ENCODE data around the gene PCP4L1.

Gene PCP4L1

GRCh38 chr1:161324020-161324419, 65.5 kb downstream of the PCP4L1 start:
- no peak for DNase-seq

- no peak for DNase-seq
Measured at GRCh38 chr1:161330346-161330745, 71.8 kb downstream of the PCP4L1 start.

DNA sequence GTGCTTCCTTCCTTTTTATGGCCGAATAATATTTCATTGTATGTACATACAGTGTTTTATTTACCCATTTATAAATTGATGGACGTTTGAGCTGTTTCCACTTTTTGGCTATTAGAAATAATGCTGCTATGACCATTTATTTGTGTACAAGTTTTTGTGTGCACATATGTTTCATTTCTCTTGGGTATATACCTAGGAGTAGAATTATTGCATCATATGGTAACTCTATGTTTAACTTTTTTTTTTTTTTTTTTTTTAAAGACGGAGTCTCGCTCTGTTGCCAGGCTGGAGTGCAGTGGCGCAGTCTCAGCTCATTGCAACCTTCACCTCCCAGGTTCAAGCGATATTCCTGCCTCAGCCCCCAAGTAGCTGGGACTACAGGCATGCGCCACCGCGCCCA, 74.6 kb downstream of the PCP4L1 start:
- no peak for DNase-seq
